ENCODE data around the gene STK40. TPM values are rescaled to one million over a fixed set of nuclear protein-coding genes. Genes with fewer than 3 reads are reported as not detected.

The STK40 gene
- total and polyA plus RNA-seq, 8 donors: 14.0 to 57.4 (median 28.4) TPM

DNA sequence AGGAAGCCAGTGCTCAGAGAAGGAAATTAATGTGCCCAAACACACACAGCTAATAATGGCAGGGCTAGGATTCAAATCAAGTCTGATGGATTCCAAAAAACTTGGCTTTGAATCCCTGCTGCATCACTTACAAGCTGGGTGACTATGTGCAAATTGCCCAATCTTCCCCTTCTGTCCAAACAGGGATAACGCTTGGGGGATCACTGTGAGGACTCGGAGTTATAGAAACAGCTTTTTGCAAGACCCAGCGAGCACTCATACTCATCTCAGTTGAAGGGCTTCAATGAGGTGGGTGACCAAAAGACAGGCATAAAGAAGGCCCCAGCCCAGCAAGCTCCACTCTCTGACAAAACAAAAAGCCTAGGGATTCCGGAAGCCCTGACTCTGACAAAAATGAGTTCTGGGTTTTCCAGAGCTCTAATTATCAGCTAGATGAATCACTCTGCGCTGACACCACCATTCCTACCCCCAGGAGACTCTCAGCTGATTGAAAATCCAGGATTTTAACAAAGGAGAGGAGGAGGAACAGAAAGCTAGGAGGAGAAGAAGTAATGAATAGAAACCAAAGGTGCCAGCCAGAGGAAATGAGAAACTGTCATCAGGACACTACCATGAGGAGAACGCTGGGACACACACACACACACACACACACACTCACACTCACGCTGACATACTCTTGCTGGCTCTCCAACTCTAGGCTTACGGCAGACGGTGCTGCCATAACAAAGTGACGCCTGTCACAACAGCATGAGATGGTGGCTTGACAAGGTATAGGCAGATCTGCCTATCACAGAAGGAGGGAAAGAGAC lies 1.6 kb upstream of the STK40 start:
- Histone ChIP-seq H3K9me3 (no peaks in the 10 kb centered on the region), H3K4me1 (peaks cover 40 to 64% (median 50%) of the 10 kb centered on the region in 4 donors), H3K27ac (peak overlapping the region; percentile 87 to 99 (median 98)), H3K27me3 (no peaks in the 10 kb centered on the region), H3K4me3 (peak overlapping the region; percentile 64 to 91 (median 85)), H3K36me3 (peaks cover 12 to 30% (median 27%) of the 10 kb centered on the region in 4 donors)
- 56 to 82% (median 70%) methylated on average over 10 of the region's 10 CpGs for WGBS, 5 donors
- DNase-seq: no peak
- intact Hi-C loops (cut with DNase I; ENCODE audit: low total_unique reads): no loop called here
- TF ChIP-seq EP300 (IDR thresholded peaks at IDR 0.05) (no peak), POLR2AphosphoS5 (IDR thresholded peaks at IDR 0.05) (peak; percentile 26 to 27 (median 26)), POLR2A (IDR thresholded peaks at IDR 0.05) (no peak)
- TF ChIP-seq, protein P1, sequence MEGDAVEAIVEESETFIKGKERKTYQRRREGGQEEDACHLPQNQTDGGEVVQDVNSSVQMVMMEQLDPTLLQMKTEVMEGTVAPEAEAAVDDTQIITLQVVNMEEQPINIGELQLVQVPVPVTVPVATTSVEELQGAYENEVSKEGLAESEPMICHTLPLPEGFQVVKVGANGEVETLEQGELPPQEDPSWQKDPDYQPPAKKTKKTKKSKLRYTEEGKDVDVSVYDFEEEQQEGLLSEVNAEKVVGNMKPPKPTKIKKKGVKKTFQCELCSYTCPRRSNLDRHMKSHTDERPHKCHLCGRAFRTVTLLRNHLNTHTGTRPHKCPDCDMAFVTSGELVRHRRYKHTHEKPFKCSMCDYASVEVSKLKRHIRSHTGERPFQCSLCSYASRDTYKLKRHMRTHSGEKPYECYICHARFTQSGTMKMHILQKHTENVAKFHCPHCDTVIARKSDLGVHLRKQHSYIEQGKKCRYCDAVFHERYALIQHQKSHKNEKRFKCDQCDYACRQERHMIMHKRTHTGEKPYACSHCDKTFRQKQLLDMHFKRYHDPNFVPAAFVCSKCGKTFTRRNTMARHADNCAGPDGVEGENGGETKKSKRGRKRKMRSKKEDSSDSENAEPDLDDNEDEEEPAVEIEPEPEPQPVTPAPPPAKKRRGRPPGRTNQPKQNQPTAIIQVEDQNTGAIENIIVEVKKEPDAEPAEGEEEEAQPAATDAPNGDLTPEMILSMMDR (IDR thresholded peaks at IDR 0.05): no peak

DNA sequence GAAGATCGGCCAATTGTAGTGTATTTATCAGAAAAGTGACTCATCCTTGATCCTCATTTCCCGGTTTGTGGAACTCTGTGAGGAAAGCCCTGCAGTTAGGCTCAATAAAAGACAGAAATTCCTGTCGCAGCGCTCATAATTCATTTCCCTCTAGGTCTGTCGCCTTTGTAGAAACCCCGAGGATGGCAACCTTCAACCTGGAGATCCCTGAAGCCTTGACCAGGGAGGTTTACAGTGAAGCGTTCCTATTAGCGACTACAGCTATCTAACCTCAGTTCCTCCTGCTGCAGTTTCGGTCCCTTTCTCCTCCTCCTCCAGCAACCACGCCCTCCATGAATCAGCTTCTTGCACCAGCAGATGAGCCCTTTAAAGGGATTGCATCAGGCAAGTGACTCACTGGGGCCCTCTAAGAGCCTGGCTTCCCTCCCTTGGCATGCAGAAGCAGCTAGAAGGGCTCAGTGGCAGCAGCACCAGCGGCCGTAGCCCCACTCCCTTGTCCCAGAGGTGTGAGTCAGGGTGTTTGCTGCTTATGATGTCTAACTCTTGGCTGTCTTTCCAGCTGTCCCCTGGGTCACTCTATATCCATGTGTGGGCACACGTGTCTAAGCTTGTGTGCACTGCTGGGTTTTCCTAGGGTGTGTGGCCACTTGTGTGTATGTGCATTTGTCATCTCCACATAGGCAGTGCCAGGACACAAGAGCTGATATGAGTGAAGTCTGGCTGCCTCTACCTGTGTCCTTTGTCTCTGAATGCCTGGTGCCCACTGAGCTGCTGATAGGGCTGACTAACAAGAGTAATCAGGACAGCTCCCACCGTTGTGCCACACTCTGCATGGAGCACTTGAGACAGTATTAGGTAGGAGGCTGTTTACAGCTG lies 779 bp upstream of the STK40 start:
- intact Hi-C loops (cut with DNase I; ENCODE audit: low total_unique reads): no loop called here
- Histone ChIP-seq H3K9me3 (no peaks in the 10 kb centered on the region), H3K4me3 (peak overlapping the region; percentile 64 to 91 (median 85)), H3K4me1 (peaks cover 40 to 73% (median 56%) of the 10 kb centered on the region in 4 donors), H3K27me3 (no peaks in the 10 kb centered on the region), H3K27ac (peak overlapping the region; percentile 87 to 99 (median 98)), H3K36me3 (peaks cover 4 to 22% (median 20%) of the 10 kb centered on the region in 4 donors)
- TF ChIP-seq, protein P1 (IDR thresholded peaks at IDR 0.05): no peak
- TF ChIP-seq EP300 (IDR thresholded peaks at IDR 0.05): peak; percentile 70
- TF ChIP-seq POLR2A (IDR thresholded peaks at IDR 0.05): peak in 2 of 4 donors; percentile 30 to 45
- TF ChIP-seq POLR2AphosphoS5 (IDR thresholded peaks at IDR 0.05): peak; percentile 95 to 99 (median 97)
- peak; percentile 89 to 97 for DNase-seq
- 0 to 2% (median 1%) methylated on average over 12 to 14 of the region's 14 CpGs for WGBS, 5 donors

DNA sequence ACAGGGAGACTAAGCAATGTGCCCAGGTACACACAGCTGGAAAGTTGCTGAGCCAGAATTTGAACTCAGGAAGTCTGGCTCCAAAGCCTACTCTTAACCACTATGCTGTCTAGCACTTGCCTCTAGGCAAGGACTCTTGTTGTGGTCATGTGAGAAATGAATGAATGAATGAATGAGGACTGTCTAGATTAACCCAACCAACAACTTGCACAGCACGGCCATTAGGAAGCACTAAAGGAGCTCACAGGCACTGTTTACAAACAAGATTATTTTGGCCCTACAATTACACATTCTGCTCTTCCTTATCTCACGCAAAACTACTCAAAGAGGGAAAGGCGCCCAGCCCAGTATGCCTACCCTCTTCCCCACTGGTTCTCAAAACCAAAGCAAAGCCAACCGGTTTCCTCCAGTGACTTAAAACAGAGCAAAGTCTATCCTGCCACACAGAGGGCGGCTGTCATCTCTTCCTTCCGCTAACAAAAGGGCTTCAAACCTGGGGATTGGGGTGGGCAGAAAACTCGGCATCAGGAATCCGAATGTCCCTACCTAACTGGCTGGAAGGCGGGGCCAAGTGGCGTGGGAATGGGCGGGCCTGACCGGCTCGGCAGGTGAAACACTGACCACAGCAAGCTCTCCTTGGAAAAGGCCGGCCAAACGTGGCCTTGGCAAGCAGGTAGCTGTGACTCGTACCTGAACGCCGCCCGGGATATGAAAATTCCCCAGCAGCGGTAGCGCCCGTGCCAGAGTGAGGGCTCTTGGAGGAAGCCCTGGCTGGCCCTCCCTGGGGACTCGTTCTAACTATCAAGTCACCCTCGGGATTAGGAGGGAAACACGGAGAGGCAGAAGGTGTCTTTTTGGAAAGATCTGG lies 948 bp downstream of the STK40 start:
- Histone ChIP-seq H3K27ac (peak overlapping the region; percentile 98 to 99 (median 98)), H3K27me3 (no peaks in the 10 kb centered on the region), H3K4me3 (peak overlapping the region; percentile 64 to 91 (median 85)), H3K9me3 (no peaks in the 10 kb centered on the region), H3K4me1 (peaks cover 40 to 85% (median 70%) of the 10 kb centered on the region in 4 donors), H3K36me3 (peaks cover 0 to 8% (median 3%) of the 10 kb centered on the region in 4 donors)
- intact Hi-C loops (cut with DNase I; ENCODE audit: low total_unique reads): no loop called here
- TF ChIP-seq POLR2A (IDR thresholded peaks at IDR 0.05) (peak in 1 of 4 donors; percentile 74), POLR2AphosphoS5 (IDR thresholded peaks at IDR 0.05) (peak; percentile 11 to 82 (median 78))
- TF ChIP-seq, protein P1 (IDR thresholded peaks at IDR 0.05): no peak
- DNase-seq: peak; percentile 87 to 92
- 0 to 1% (median 1%) methylated on average over 23 to 25 of the region's 25 CpGs for WGBS, 5 donors
